H9 (cell line): ENCODE data around the gene MAPK7. TPM values are rescaled to one million over a fixed set of nuclear protein-coding genes. Genes with fewer than 3 reads are reported as not detected.

Source experiments
- DNase-seq: peaks from one replicate; pipeline ENCODE4 v3.0.0-alpha.2; 2017
- H2AFZ ChIP-seq: one replicate; pipeline ENCODE4 v1.6.1; 2013; ENCODE audit warnings: mild to moderate bottlenecking, low read length, control low read depth, moderate library complexity
- H2AK5ac ChIP-seq: 2 replicates; pipeline ENCODE4 v1.6.1; 2013; ENCODE audit warnings: low read length, control low read depth, mixed read lengths; ENCODE audit not compliant: insufficient read length
- H2BK120ac ChIP-seq: one replicate; pipeline ENCODE4 v1.6.1; 2013; ENCODE audit warnings: low read depth, mild to moderate bottlenecking, low read length, control low read depth, inconsistent platforms; ENCODE audit not compliant: poor library complexity, severe bottlenecking
- H2BK12ac ChIP-seq: 2 replicates; pipeline ENCODE4 v1.6.1; 2013; ENCODE audit warnings: low read length, control low read depth, mixed read lengths, low read depth; ENCODE audit not compliant: insufficient read length
- H2BK15ac ChIP-seq: 2 replicates; pipeline ENCODE4 v1.6.1; 2013; ENCODE audit warnings: low read depth, low read length, control low read depth
- H2BK20ac ChIP-seq: one replicate; pipeline ENCODE4 v1.6.1; 2013; ENCODE audit warnings: low read depth, mild to moderate bottlenecking, low read length, control low read depth, inconsistent platforms; ENCODE audit not compliant: poor library complexity, severe bottlenecking
- H2BK5ac ChIP-seq: 2 replicates; pipeline ENCODE4 v1.6.1; 2013; ENCODE audit warnings: low read length, control low read depth, mixed read lengths; ENCODE audit not compliant: insufficient read length
- H3K14ac ChIP-seq: 2 replicates; pipeline ENCODE4 v1.6.1; 2013; ENCODE audit warnings: low read length, control low read depth; ENCODE audit not compliant: insufficient read depth
- H3K18ac ChIP-seq: 2 replicates; pipeline ENCODE4 v1.6.1; 2013; ENCODE audit warnings: low read depth, mild to moderate bottlenecking, mixed read lengths, low read length, control low read depth; ENCODE audit not compliant: insufficient read length
- H3K23ac ChIP-seq: 2 replicates; pipeline ENCODE4 v1.6.1; 2013; ENCODE audit warnings: low read length, control low read depth, mixed read lengths, low read depth; ENCODE audit not compliant: insufficient read length
- H3K23me2 ChIP-seq: 2 replicates; pipeline ENCODE4 v1.6.1; 2013; ENCODE audit warnings: low read depth, mild to moderate bottlenecking, mixed read lengths, low read length, control low read depth; ENCODE audit not compliant: insufficient read length, poor library complexity, severe bottlenecking
- H3K27ac ChIP-seq: 2 replicates; pipeline ENCODE4 v1.5.1; 2013; ENCODE audit warnings: low read length, control low read depth, mixed read lengths, low read depth; ENCODE audit not compliant: insufficient read length
- H3K27me3 ChIP-seq: 2 replicates; pipeline ENCODE4 v1.6.1; 2013; ENCODE audit warnings: low read length, control low read depth, inconsistent platforms; ENCODE audit not compliant: insufficient read depth
- H3K4ac ChIP-seq: 2 replicates; pipeline ENCODE4 v1.6.1; 2013; ENCODE audit warnings: low read depth, mild to moderate bottlenecking, control low read depth, inconsistent platforms, low read length, moderate library complexity
- H3K4me1 ChIP-seq: 2 replicates; pipeline ENCODE4 v1.6.1; 2013; ENCODE audit warnings: low read length, control low read depth, inconsistent platforms; ENCODE audit not compliant: insufficient read depth
- H3K4me2 ChIP-seq: 2 replicates; pipeline ENCODE4 v1.6.1; 2013; ENCODE audit warnings: low read length, control low read depth, mixed read lengths; ENCODE audit not compliant: insufficient read length, insufficient read depth
- H3K56ac ChIP-seq: 2 replicates; pipeline ENCODE4 v1.6.1; 2013; ENCODE audit warnings: low read depth, mild to moderate bottlenecking, mixed read lengths, low read length, control low read depth; ENCODE audit not compliant: insufficient read length
- H3K79me1 ChIP-seq: 2 replicates; pipeline ENCODE4 v1.6.1; 2013; ENCODE audit warnings: low read depth, mild to moderate bottlenecking, moderate library complexity, low read length, control low read depth, inconsistent platforms; ENCODE audit not compliant: insufficient read depth, poor library complexity, severe bottlenecking
- H3K79me2 ChIP-seq: 2 replicates; pipeline ENCODE4 v1.6.1; 2013; ENCODE audit warnings: low read length, control low read depth, inconsistent platforms; ENCODE audit not compliant: insufficient read depth
- H3K9ac ChIP-seq: 2 replicates; pipeline ENCODE4 v1.6.1; 2013; ENCODE audit warnings: low read length, control low read depth, mixed read lengths; ENCODE audit not compliant: insufficient read length; ENCODE audit errors: extremely low read depth
- H3K9me3 ChIP-seq: one replicate; pipeline ENCODE4 v1.6.1; 2013; ENCODE audit warnings: low read depth, low read length, inconsistent platforms; ENCODE audit not compliant: control insufficient read depth
- H3T11ph ChIP-seq: one replicate; pipeline ENCODE4 v1.6.1; 2013; ENCODE audit warnings: mild to moderate bottlenecking, low read length, control low read depth, inconsistent platforms
- H4K20me1 ChIP-seq: one replicate; pipeline ENCODE4 v1.6.1; 2013; ENCODE audit not compliant: control insufficient read depth, insufficient read length, insufficient read depth
- H4K5ac ChIP-seq: 2 replicates; pipeline ENCODE4 v1.6.1; 2013; ENCODE audit warnings: low read depth, mild to moderate bottlenecking, mixed read lengths, low read length, control low read depth; ENCODE audit not compliant: insufficient read length
- H4K8ac ChIP-seq: replicated peaks from 2 replicates; pipeline ENCODE4 v1.6.1; 2013; ENCODE audit warnings: low read length, control low read depth, mixed read lengths, low read depth; ENCODE audit not compliant: insufficient read length
- H4K91ac ChIP-seq: 2 replicates; pipeline ENCODE4 v1.6.1; 2013; ENCODE audit warnings: low read depth, mild to moderate bottlenecking, moderate library complexity, mixed read lengths, low read length, control low read depth; ENCODE audit not compliant: insufficient read length
- H3K27ac Mint-ChIP-seq, 3 experiments: 2 replicates in 2 of 3; 3 replicates in 1 of 3; pipeline ENCODE4 v1.8.0; 2020 to 2021; ENCODE audit warnings: mixed read lengths in 3 of 3, mild to moderate bottlenecking in 1 of 3, moderate library complexity in 1 of 3
- H3K27me3 Mint-ChIP-seq: 2 replicates; pipeline ENCODE4 v1.8.0; 2021; ENCODE audit warnings: low read depth, mild to moderate bottlenecking, moderate library complexity, mixed read lengths
- H3K36me3 Mint-ChIP-seq, 3 experiments: 2 replicates in 2 of 3; 3 replicates in 1 of 3; pipeline ENCODE4 v1.8.0; 2020 to 2021; ENCODE audit warnings: low read depth in 3 of 3, mixed read lengths in 3 of 3; ENCODE audit not compliant: insufficient read depth in 1 of 3
- H3K4me1 Mint-ChIP-seq, 2 experiments: 2 replicates each; pipeline ENCODE4 v1.8.0; 2020; ENCODE audit warnings: mixed read lengths in 2 of 2
- H3K4me3 Mint-ChIP-seq, 2 experiments: 2 replicates in 1 of 2; 3 replicates in 1 of 2; pipeline ENCODE4 v1.8.0; 2020 to 2021; ENCODE audit warnings: mild to moderate bottlenecking in 2 of 2, mixed read lengths in 2 of 2, moderate library complexity in 1 of 2
- H3K9me3 Mint-ChIP-seq, 2 experiments: 2 replicates in 1 of 2; 3 replicates in 1 of 2; pipeline ENCODE4 v1.8.0; 2020; ENCODE audit warnings: mild to moderate bottlenecking in 2 of 2, mixed read lengths in 2 of 2, moderate library complexity in 1 of 2
- CTCF ChIP-seq: fragments of 200-600 bp; sonication (generic); conservative IDR thresholded peaks from 3 replicates; pipeline ENCODE4 v1.8.0; 2021; ENCODE audit warnings: antibody characterized with exemption, mild to moderate bottlenecking
- WGBS: extraction: QIAGEN DNeasy Blood & Tissue Kit; methylation state at CpG from one replicate; pipeline ENCODE4 v1.1.7; 2013; ENCODE audit warnings: missing lambda C conversion rate, low lambda C conversion rate, mixed read lengths; ENCODE audit not compliant: insufficient read length; ENCODE audit errors: extremely low coverage; 5-methylcytosine and 5-hydroxymethylcytosine counted together
- total RNA-seq: library from RNA; stranded (reverse); gene quantifications from 2 replicates; pipeline ENCODE4 v1.2.1, GENCODE V29; 2021

Gene MAPK7
- total RNA-seq, 1 experiment from 2014 or later: 43.8 TPM

GRCh38 chr17:19381361-19381740 lies 3.1 kb downstream of the MAPK7 start:
- H3K79me1 ChIP-seq: peaks cover 6% of the 10 kb centered on the region
- no peak overlapping the region for H2BK12ac ChIP-seq
- TF ChIP-seq CTCF: no peak
- Mint-ChIP-seq H3K27me3 (no peaks in the 10 kb centered on the region), H3K9me3 (no peaks in the 10 kb centered on the region), H3K36me3 (peaks cover 37 to 63% (median 61%) of the 10 kb centered on the region in 3 experiments), H3K4me3 (no peak overlapping the region), H3K27ac (no peak overlapping the region), H3K4me1 (peaks cover 21 to 40% of the 10 kb centered on the region in 2 experiments)
- H3K4me2 ChIP-seq: no peak overlapping the region
- H3K23me2 ChIP-seq: peaks cover 7% of the 10 kb centered on the region
- no peak overlapping the region for H2BK120ac ChIP-seq
- no peak overlapping the region for H4K5ac ChIP-seq
- H4K20me1 ChIP-seq: no peaks in the 10 kb centered on the region
- H3T11ph ChIP-seq: no peak overlapping the region
- H4K8ac ChIP-seq: no peak overlapping the region
- no peak overlapping the region for H4K91ac ChIP-seq
- DNase-seq: no peak
- no peak overlapping the region for H3K9ac ChIP-seq
- H3K4me1 ChIP-seq: no peaks in the 10 kb centered on the region
- WGBS: no CpG with 5 or more reads among the region's 7 CpGs
- no peak overlapping the region for H3K23ac ChIP-seq
- no peak overlapping the region for H3K18ac ChIP-seq
- no peak overlapping the region for H3K14ac ChIP-seq
- H3K27me3 ChIP-seq: no peaks in the 10 kb centered on the region
- H2BK20ac ChIP-seq: no peak overlapping the region
- no peaks in the 10 kb centered on the region for H3K9me3 ChIP-seq
- H2AK5ac ChIP-seq: no peak overlapping the region
- H3K79me2 ChIP-seq: peaks cover 4% of the 10 kb centered on the region; the same call in 1 of the 2 replicates
- H2BK5ac ChIP-seq: no peak overlapping the region
- no peak overlapping the region for H3K56ac ChIP-seq
- H2AFZ ChIP-seq: no peak overlapping the region
- H3K27ac ChIP-seq: no peak overlapping the region
- no peak overlapping the region for H3K4ac ChIP-seq
- no peak overlapping the region for H2BK15ac ChIP-seq
